GM18502 (cell line): ENCODE results near the gene PLAU.
"Not testable (repeated sequence)": the region's sequence is repeated elsewhere in the genome, so short reads cannot be mapped to it uniquely, and the experiment has no call there.

Experiments used
- ATAC-seq: cut with Tn5 transposase; IDR thresholded peaks from one replicate; pipeline ENCODE4 v1.9.1; 2021; ENCODE audit warnings: mild to moderate bottlenecking; ENCODE audit not compliant: unreplicated experiment, poor library complexity

PLAU gene

GRCh38 chr10:73917566-73918305 is 6.8 kb downstream of the PLAU start:
- no peak for ATAC-seq

GRCh38 chr10:73919481-73919880 is 8.5 kb downstream of the PLAU start:
- not testable (repeated sequence) for ATAC-seq

GRCh38 chr10:73920089-73920488 is 9.2 kb downstream of the PLAU start:
- ATAC-seq: peak; percentile 50

- ATAC-seq: no peak
Observed at GRCh38 chr10:73922007-73922863, 11.3 kb downstream of the PLAU start.

GRCh38 chr10:73922864-73923133 is 11.9 kb downstream of the PLAU start:
- no peak for ATAC-seq

- no peak for ATAC-seq
Observed at GRCh38 chr10:73923935-73924598, 13.1 kb downstream of the PLAU start.

- ATAC-seq: no peak
Observed at GRCh38 chr10:73924935-73925334, 14.0 kb downstream of the PLAU start.

GRCh38 chr10:73925539-73925938 is 14.6 kb downstream of the PLAU start:
- ATAC-seq: no peak

GRCh38 chr10:73926152-73926764 is 15.3 kb downstream of the PLAU start:
- no peak for ATAC-seq

GRCh38 chr10:73930630-73931327 is 19.8 kb downstream of the PLAU start:
- ATAC-seq: not testable (repeated sequence)

- ATAC-seq: peak; percentile 79
Observed at GRCh38 chr10:73931767-73932619, 21.1 kb downstream of the PLAU start.

- peak; percentile 10 for ATAC-seq
Observed at GRCh38 chr10:73932620-73933112, 21.7 kb downstream of the PLAU start.

- no peak for ATAC-seq
Observed at GRCh38 chr10:73934074-73934473, 23.1 kb downstream of the PLAU start.

- no peak for ATAC-seq
Observed at GRCh38 chr10:73935895-73936294, 25.0 kb downstream of the PLAU start.

GRCh38 chr10:73937333-73938043 is 26.6 kb downstream of the PLAU start:
- no peak for ATAC-seq

- ATAC-seq: no peak
Observed at GRCh38 chr10:73940634-73941221, 29.8 kb downstream of the PLAU start.

- ATAC-seq: no peak
Observed at GRCh38 chr10:73941300-73941699, 30.4 kb downstream of the PLAU start.
